SK-N-MC (cell line): ENCODE data around the gene CHGA.

ENCODE experiments used
- EZH2 ChIP-seq: fragments of 200-600 bp; sonication (generic); IDR thresholded peaks from one replicate; pipeline ENCODE4 v1.6.1; 2017; ENCODE audit warnings: antibody characterized with exemption
- FOXP2 ChIP-seq: optimal IDR thresholded peaks from 2 replicates; pipeline ENCODE3; 2011; ENCODE audit warnings: mild to moderate bottlenecking, moderate library complexity; ENCODE audit not compliant: insufficient read depth; ENCODE audit errors: extremely low read length, control extremely low read depth
- POLR2AphosphoS5 ChIP-seq: IDR thresholded peaks from 2 replicates; pipeline ENCODE4 v1.6.1; 2012; ENCODE audit warnings: mild to moderate bottlenecking, low read depth, low read length, borderline replicate concordance

GRCh38 chr14:92942136-92942535, 19.2 kb downstream of the CHGA start:
- TF ChIP-seq POLR2AphosphoS5 (no peak), EZH2 (no peak), FOXP2 (no peak)
